ENCODE data around the gene GABRA1. TPM values are rescaled to one million over a fixed set of nuclear protein-coding genes. Genes with fewer than 3 reads are reported as not detected.

The GABRA1 gene
- total RNA-seq, 4 donors from 2014 or later = not detected

- TF ChIP-seq CTCF (IDR thresholded peaks at IDR 0.05) (no peak), POLR2A (IDR thresholded peaks at IDR 0.05) (no peak)
- H3K36me3 ChIP-seq = no peaks in the 10 kb centered on the region
- DNase-seq = no peak
- intact Hi-C loops (cut with DNase I) = no loop called here
- H3K27me3 ChIP-seq = peaks cover 0 to 49% (median 0%) of the 10 kb centered on the region in 4 donors
- no peak overlapping the region for H3K27ac ChIP-seq
- H3K4me1 ChIP-seq = peaks cover 0 to 12% (median 0%) of the 10 kb centered on the region in 3 donors
- no peaks in the 10 kb centered on the region for H3K9me3 ChIP-seq
- H3K4me3 ChIP-seq = no peak overlapping the region
- 56 to 66% methylated on average over 3 of the region's 3 CpGs for whole genome bisulfite sequencing, 2 donors
Measured at GRCh38 chr5:161850491-161850890, 2.6 kb downstream of the GABRA1 start.

GRCh38 chr5:161851691-161852299 lies 3.9 kb downstream of the GABRA1 start:
- no peak for DNase-seq
- intact Hi-C loops (cut with DNase I) = no loop called here
- H3K4me1 ChIP-seq = peaks cover 0 to 12% (median 0%) of the 10 kb centered on the region in 3 donors
- H3K4me3 ChIP-seq = no peak overlapping the region
- no peaks in the 10 kb centered on the region for H3K36me3 ChIP-seq
- WGBS, 2 donors = 51 to 53% methylated on average over 2 of the region's 2 CpGs
- no peaks in the 10 kb centered on the region for H3K9me3 ChIP-seq
- no peak for TF ChIP-seq POLR2A (IDR thresholded peaks at IDR 0.05)
- peak in 2 of 6 experiments; percentile 9 to 30 for TF ChIP-seq CTCF (IDR thresholded peaks at IDR 0.05)
- peaks cover 0 to 43% (median 0%) of the 10 kb centered on the region in 4 donors for H3K27me3 ChIP-seq
- no peak overlapping the region for H3K27ac ChIP-seq

- TF ChIP-seq POLR2A (IDR thresholded peaks at IDR 0.05) (no peak), CTCF (IDR thresholded peaks at IDR 0.05) (no peak)
- H3K4me3 ChIP-seq = no peak overlapping the region
- no peak for DNase-seq
- no peaks in the 10 kb centered on the region for H3K36me3 ChIP-seq
- H3K9me3 ChIP-seq = no peaks in the 10 kb centered on the region
- intact Hi-C loops (cut with DNase I) = no loop called here
- no peaks in the 10 kb centered on the region for H3K27me3 ChIP-seq
- no peak overlapping the region for H3K27ac ChIP-seq
- WGBS, 2 donors = 25 to 31% methylated on average over 1 of the region's 1 CpG
- H3K4me1 ChIP-seq = no peaks in the 10 kb centered on the region
Measured at GRCh38 chr5:161857358-161857757, 9.4 kb downstream of the GABRA1 start.

- no peaks in the 10 kb centered on the region for H3K27me3 ChIP-seq
- intact Hi-C loops (cut with DNase I) = no loop called here
- H3K4me1 ChIP-seq = no peaks in the 10 kb centered on the region
- no peak overlapping the region for H3K27ac ChIP-seq
- DNase-seq = no peak
- H3K36me3 ChIP-seq = no peaks in the 10 kb centered on the region
- WGBS, 2 donors = 71 to 77% methylated on average over 3 of the region's 3 CpGs
- no peak overlapping the region for H3K4me3 ChIP-seq
- TF ChIP-seq CTCF (IDR thresholded peaks at IDR 0.05) = no peak
- no peak for TF ChIP-seq POLR2A (IDR thresholded peaks at IDR 0.05)
- H3K9me3 ChIP-seq = no peaks in the 10 kb centered on the region
Measured at GRCh38 chr5:161863259-161863658, 15.3 kb downstream of the GABRA1 start.

GRCh38 chr5:161863811-161864210 lies 15.9 kb downstream of the GABRA1 start:
- Histone ChIP-seq H3K27me3 (no peaks in the 10 kb centered on the region), H3K9me3 (no peaks in the 10 kb centered on the region), H3K4me1 (no peaks in the 10 kb centered on the region), H3K27ac (no peak overlapping the region), H3K36me3 (no peaks in the 10 kb centered on the region), H3K4me3 (no peak overlapping the region)
- TF ChIP-seq CTCF (IDR thresholded peaks at IDR 0.05) (no peak), POLR2A (IDR thresholded peaks at IDR 0.05) (no peak)
- DNase-seq = no peak
- WGBS, 2 donors = 15 to 31% methylated on average over 1 of the region's 1 CpG
- intact Hi-C loops (cut with DNase I) = no loop called here

All from esophagus squamous epithelium (tissue), 5 donors.